ENCODE results near the gene GRM5. TPM values are rescaled to one million over a fixed set of nuclear protein-coding genes. Genes with fewer than 3 reads are reported as not detected.
"Not testable (repeated sequence)": the region's sequence is repeated elsewhere in the genome, so short reads cannot be mapped to it uniquely, and the experiment has no call there.

Gene GRM5
- total RNA-seq, 1 donor from 2014 or later = not detected

DNA sequence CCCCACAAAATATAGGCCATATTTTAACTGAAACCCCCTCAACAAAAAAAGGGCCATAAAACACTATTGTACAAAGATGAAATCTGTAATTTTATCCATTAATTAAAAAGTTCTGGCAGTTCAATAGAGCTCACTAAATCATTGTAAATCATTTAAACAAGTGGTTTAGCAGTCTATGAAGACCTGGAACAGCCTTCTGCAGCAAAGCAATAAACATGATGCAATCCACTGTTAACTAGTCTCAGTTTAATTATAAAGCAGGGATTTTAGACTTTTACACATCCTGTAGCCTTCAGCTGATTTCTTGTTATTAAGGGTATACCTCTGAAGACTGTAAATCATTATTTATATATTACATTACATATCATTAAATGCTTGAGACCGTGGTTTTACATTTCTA, 8.4 kb downstream of the GRM5 start:
- H3K27ac ChIP-seq (ENCODE audit: low read depth, low read length); H3K9me3 ChIP-seq (ENCODE audit: control insufficient read depth in 3 of 3, low read length in 3 of 3); H3K9ac ChIP-seq (ENCODE audit: low read depth in 1 of 3, low read length in 3 of 3); H3K36me3 ChIP-seq (ENCODE audit: control insufficient read depth in 3 of 3, insufficient read depth in 3 of 3, low read length in 3 of 3); H3K27me3 ChIP-seq (ENCODE audit: control insufficient read depth in 3 of 3, insufficient read depth in 3 of 3, low read length in 3 of 3); H3K4me1 ChIP-seq (ENCODE audit: control insufficient read depth in 3 of 3, insufficient read depth in 3 of 3, low read length in 3 of 3); H3K4me3 ChIP-seq (ENCODE audit: low read length in 3 of 3): not testable (repeated sequence)

DNA sequence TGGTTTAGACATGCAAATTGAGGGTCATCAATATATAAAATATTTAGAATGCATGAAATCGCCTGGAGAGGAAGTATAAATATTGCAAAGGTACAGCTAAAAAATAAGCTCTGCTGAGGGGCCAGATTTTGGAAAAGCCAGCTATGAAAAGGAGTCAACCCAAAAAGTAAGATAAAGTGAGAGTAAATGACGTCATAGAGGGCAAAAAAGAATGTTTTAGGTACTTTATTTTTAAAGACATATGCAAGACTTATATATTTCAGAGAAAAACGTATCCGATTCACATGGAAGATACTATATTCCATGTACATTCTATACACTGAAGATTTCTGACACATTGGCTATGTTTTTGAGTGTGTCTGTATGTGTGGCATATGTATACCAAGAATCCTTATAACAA, 13.6 kb downstream of the GRM5 start:
- Histone ChIP-seq H3K27ac (ENCODE audit: low read depth, low read length) (no peak overlapping the region), H3K27me3 (ENCODE audit: control insufficient read depth in 3 of 3, insufficient read depth in 3 of 3, low read length in 3 of 3) (no peaks in the 10 kb centered on the region), H3K36me3 (ENCODE audit: control insufficient read depth in 3 of 3, insufficient read depth in 3 of 3, low read length in 3 of 3) (no peaks in the 10 kb centered on the region), H3K4me1 (ENCODE audit: control insufficient read depth in 3 of 3, insufficient read depth in 3 of 3, low read length in 3 of 3) (no peaks in the 10 kb centered on the region), H3K9ac (ENCODE audit: low read depth in 1 of 3, low read length in 3 of 3) (no peak overlapping the region), H3K9me3 (ENCODE audit: control insufficient read depth in 3 of 3, low read length in 3 of 3) (no peaks in the 10 kb centered on the region), H3K4me3 (ENCODE audit: low read length in 3 of 3) (no peak overlapping the region)

DNA sequence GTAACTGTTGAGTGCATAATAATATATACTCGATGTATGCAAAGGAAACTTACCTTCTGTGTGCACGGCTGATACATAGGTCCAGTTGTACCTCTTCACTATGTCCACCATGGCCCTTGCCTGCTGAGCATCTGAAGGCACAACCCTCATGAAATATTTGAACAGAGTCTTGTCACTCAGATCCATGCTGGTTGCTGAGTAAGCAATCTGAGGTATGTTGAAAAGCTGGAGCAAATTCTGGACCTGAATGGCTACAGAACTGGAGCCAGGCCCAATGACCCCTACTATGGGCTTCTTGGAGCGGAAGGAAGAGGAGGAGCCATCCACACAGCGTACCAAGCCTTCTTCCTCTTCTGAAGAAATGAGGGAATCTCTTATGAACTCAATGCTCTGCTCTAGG, 18.6 kb downstream of the GRM5 start:
- H3K36me3 ChIP-seq (ENCODE audit: control insufficient read depth in 3 of 3, insufficient read depth in 3 of 3, low read length in 3 of 3); H3K27ac ChIP-seq (ENCODE audit: low read depth, low read length); H3K9me3 ChIP-seq (ENCODE audit: control insufficient read depth in 3 of 3, low read length in 3 of 3); H3K9ac ChIP-seq (ENCODE audit: low read depth in 1 of 3, low read length in 3 of 3); H3K27me3 ChIP-seq (ENCODE audit: control insufficient read depth in 3 of 3, insufficient read depth in 3 of 3, low read length in 3 of 3); H3K4me3 ChIP-seq (ENCODE audit: low read length in 3 of 3); H3K4me1 ChIP-seq (ENCODE audit: control insufficient read depth in 3 of 3, insufficient read depth in 3 of 3, low read length in 3 of 3): not testable (repeated sequence)

DNA sequence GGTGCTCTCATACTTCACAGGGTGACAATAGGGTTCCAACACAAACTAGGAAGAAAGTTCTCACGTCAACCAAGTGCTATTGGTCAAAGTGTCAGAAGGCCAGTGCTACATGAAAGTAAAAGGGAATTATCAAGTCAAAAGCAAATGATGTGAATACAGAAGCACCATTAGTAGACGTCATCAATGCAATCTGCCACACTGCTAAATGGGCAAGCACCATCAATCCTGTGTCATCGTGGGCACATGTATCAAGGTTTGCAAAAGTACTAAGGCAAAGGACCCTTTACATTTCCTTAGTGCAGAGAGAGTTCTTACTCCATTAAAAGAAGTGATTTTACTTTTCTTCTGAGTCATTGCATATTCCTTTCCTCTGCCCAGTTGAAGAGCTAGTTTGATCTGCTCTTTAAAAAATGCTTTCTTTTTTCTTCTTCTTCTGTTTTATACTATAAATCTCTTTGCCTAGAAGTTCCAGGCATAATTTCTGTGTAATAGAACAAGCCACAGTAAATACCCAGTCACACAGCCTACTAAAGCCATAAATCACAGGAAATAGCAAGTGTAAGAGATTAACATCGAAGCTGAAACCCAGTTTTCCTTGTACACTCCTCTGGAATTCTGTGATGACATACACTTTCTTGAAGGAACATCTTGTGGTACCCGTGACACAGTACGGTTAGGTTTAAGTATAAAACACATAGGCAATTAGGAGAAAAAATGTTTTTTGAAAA, 21.8 kb downstream of the GRM5 start:
- not testable (repeated sequence) for H3K4me3 ChIP-seq (ENCODE audit: low read length in 3 of 3); H3K4me1 ChIP-seq (ENCODE audit: control insufficient read depth in 3 of 3, insufficient read depth in 3 of 3, low read length in 3 of 3); H3K27me3 ChIP-seq (ENCODE audit: control insufficient read depth in 3 of 3, insufficient read depth in 3 of 3, low read length in 3 of 3); H3K36me3 ChIP-seq (ENCODE audit: control insufficient read depth in 3 of 3, insufficient read depth in 3 of 3, low read length in 3 of 3); H3K9ac ChIP-seq (ENCODE audit: low read depth in 1 of 3, low read length in 3 of 3); H3K27ac ChIP-seq (ENCODE audit: low read depth, low read length); H3K9me3 ChIP-seq (ENCODE audit: control insufficient read depth in 3 of 3, low read length in 3 of 3)

DNA sequence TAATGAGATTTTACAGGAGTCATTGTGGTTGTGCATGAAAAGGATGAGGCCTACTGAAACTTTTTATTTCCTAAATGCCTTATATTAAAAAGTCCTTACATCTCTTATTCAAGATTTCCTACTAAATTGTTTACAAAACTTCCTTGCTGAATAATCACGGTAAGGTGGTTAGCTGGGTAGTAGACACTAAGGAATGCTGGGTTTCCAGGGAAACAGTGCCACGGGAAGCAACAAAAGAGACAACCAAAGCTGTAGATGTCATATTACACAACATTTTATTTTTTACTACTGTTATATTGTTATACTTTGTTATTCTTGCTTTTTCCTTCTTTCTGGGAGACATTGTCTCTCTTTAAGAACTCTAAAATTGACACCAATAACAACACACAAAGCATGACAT, 36.1 kb downstream of the GRM5 start:
- H3K4me1 ChIP-seq (ENCODE audit: control insufficient read depth in 3 of 3, insufficient read depth in 3 of 3, low read length in 3 of 3); H3K27me3 ChIP-seq (ENCODE audit: control insufficient read depth in 3 of 3, insufficient read depth in 3 of 3, low read length in 3 of 3); H3K36me3 ChIP-seq (ENCODE audit: control insufficient read depth in 3 of 3, insufficient read depth in 3 of 3, low read length in 3 of 3); H3K9me3 ChIP-seq (ENCODE audit: control insufficient read depth in 3 of 3, low read length in 3 of 3); H3K9ac ChIP-seq (ENCODE audit: low read depth in 1 of 3, low read length in 3 of 3); H3K27ac ChIP-seq (ENCODE audit: low read depth, low read length); H3K4me3 ChIP-seq (ENCODE audit: low read length in 3 of 3): not testable (repeated sequence)

DNA sequence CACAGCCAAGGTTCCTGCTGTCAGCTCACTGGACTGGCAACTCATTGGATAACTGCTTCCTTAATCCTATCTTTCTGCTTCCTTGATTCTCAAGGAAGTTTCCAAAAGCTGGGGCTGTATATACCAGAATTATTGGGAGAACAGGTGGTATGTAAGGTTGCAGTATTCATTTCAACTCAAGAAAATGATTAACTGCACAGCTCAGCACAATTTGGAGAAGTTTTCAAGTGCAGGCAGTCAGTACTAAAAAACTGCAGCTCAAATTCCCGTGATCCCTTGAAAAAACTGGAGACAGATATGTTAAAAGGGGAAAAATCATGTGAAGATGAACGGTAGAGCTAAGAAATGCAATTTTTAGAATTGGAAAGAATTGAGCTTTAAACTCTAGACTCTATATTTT, 44.4 kb downstream of the GRM5 start:
- H3K9me3 ChIP-seq (ENCODE audit: control insufficient read depth in 3 of 3, low read length in 3 of 3) = no peaks in the 10 kb centered on the region
- H3K36me3 ChIP-seq (ENCODE audit: control insufficient read depth in 3 of 3, insufficient read depth in 3 of 3, low read length in 3 of 3) = no peaks in the 10 kb centered on the region
- no peaks in the 10 kb centered on the region for H3K4me1 ChIP-seq (ENCODE audit: control insufficient read depth in 3 of 3, insufficient read depth in 3 of 3, low read length in 3 of 3)
- H3K27me3 ChIP-seq (ENCODE audit: control insufficient read depth in 3 of 3, insufficient read depth in 3 of 3, low read length in 3 of 3) = no peaks in the 10 kb centered on the region
- H3K9ac ChIP-seq (ENCODE audit: low read depth in 1 of 3, low read length in 3 of 3) = no peak overlapping the region
- no peak overlapping the region for H3K27ac ChIP-seq (ENCODE audit: low read depth, low read length)
- no peak overlapping the region for H3K4me3 ChIP-seq (ENCODE audit: low read length in 3 of 3)

DNA sequence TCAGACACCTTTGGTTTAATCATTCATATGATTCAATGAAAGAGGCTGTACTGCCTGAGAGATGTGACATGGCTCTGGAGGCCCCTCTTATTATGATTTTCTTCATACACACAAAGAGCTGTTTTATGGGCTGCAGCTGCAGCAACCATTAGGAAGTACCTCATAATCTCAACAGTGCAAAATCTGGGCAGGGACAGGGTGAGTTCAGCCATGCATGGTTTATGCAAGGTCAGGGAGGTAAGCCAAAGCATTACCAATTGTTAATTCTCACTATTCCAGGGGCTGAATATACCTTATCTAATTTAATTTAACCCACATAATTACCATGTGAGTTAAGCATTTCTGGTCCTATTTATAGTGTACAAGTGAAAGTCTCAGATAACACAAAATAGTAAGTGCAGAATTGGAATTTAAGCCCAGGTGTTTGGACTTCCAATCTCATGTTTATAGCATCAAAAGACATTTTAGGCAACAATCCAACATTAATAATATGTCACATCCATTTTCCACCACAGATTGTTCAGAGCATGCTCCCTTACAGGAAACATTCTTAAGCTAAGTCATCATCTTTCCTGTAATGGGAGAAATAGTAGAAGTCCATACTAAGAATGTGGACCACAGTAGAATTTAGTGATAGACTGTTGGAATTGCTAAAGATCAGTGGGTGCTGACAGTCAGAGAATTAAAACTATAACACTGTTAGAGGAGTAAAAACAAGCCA, 45.8 kb downstream of the GRM5 start:
- not testable (repeated sequence) for H3K36me3 ChIP-seq (ENCODE audit: control insufficient read depth in 3 of 3, insufficient read depth in 3 of 3, low read length in 3 of 3); H3K9me3 ChIP-seq (ENCODE audit: control insufficient read depth in 3 of 3, low read length in 3 of 3); H3K9ac ChIP-seq (ENCODE audit: low read depth in 1 of 3, low read length in 3 of 3); H3K27me3 ChIP-seq (ENCODE audit: control insufficient read depth in 3 of 3, insufficient read depth in 3 of 3, low read length in 3 of 3); H3K4me3 ChIP-seq (ENCODE audit: low read length in 3 of 3); H3K4me1 ChIP-seq (ENCODE audit: control insufficient read depth in 3 of 3, insufficient read depth in 3 of 3, low read length in 3 of 3); H3K27ac ChIP-seq (ENCODE audit: low read depth, low read length)

DNA sequence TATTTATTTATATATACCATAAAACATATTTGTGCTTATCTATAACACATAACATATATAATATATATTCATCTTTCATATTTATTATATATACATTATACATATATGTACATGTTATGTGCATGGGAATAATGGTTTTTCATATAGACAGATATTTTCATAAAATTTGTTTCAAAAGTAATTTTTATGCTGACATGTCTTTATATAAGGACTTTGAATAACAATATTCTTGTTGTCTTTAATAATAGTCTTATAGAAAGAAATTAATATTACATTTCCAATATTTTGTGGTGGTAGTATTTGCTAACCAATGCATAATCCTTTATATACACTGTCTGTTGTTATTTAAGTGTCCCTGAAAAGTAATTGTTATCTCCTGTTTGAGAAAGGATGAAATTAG, 49.6 kb downstream of the GRM5 start:
- no peaks in the 10 kb centered on the region for H3K27me3 ChIP-seq (ENCODE audit: control insufficient read depth in 3 of 3, insufficient read depth in 3 of 3, low read length in 3 of 3)
- H3K9ac ChIP-seq (ENCODE audit: low read depth in 1 of 3, low read length in 3 of 3) = no peak overlapping the region
- no peak overlapping the region for H3K4me3 ChIP-seq (ENCODE audit: low read length in 3 of 3)
- H3K27ac ChIP-seq (ENCODE audit: low read depth, low read length) = no peak overlapping the region
- no peaks in the 10 kb centered on the region for H3K4me1 ChIP-seq (ENCODE audit: control insufficient read depth in 3 of 3, insufficient read depth in 3 of 3, low read length in 3 of 3)
- no peaks in the 10 kb centered on the region for H3K9me3 ChIP-seq (ENCODE audit: control insufficient read depth in 3 of 3, low read length in 3 of 3)
- H3K36me3 ChIP-seq (ENCODE audit: control insufficient read depth in 3 of 3, insufficient read depth in 3 of 3, low read length in 3 of 3) = no peaks in the 10 kb centered on the region

DNA sequence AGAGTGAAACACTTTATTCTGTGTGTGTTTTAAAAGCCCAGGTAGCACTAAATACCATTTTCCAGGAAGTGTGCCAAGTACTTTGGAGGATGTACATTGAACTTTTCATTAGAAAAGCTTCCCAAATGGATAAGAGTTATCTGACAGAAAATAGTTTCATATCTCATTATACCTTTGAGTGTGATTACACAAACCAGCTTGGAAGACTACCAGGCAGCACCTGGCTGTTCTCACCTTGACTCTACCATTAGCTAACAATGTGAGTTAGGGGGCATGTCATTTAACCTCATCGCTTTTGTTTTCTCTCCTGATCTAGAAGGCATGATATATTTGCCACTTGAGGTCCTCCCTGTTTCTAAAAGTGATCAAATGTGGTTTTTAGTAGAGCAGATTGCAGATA, 50.2 kb downstream of the GRM5 start:
- Histone ChIP-seq H3K36me3 (ENCODE audit: control insufficient read depth in 3 of 3, insufficient read depth in 3 of 3, low read length in 3 of 3) (no peaks in the 10 kb centered on the region), H3K27ac (ENCODE audit: low read depth, low read length) (no peak overlapping the region), H3K9ac (ENCODE audit: low read depth in 1 of 3, low read length in 3 of 3) (no peak overlapping the region), H3K4me3 (ENCODE audit: low read length in 3 of 3) (no peak overlapping the region), H3K4me1 (ENCODE audit: control insufficient read depth in 3 of 3, insufficient read depth in 3 of 3, low read length in 3 of 3) (no peaks in the 10 kb centered on the region), H3K9me3 (ENCODE audit: control insufficient read depth in 3 of 3, low read length in 3 of 3) (no peaks in the 10 kb centered on the region), H3K27me3 (ENCODE audit: control insufficient read depth in 3 of 3, insufficient read depth in 3 of 3, low read length in 3 of 3) (no peaks in the 10 kb centered on the region)

DNA sequence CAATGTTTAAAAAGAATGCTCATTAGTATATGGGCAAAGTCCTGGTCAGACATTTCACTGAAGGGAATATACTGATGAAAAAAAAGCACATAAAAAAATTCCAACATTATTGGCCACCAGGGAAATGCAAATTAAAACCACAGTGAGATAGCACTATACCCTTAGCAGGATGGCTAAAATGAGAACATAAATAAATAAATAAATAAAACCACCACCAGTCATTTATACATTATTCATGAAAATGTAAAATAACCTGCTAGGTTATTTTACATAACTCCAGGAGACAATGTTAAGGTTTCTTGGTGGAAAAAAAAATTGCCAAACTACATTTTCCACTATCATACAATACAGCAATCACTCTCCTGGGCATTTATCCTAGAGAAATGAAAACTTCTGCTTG, 64.9 kb downstream of the GRM5 start:
- not testable (repeated sequence) for H3K9me3 ChIP-seq (ENCODE audit: control insufficient read depth in 3 of 3, low read length in 3 of 3); H3K4me3 ChIP-seq (ENCODE audit: low read length in 3 of 3); H3K27me3 ChIP-seq (ENCODE audit: control insufficient read depth in 3 of 3, insufficient read depth in 3 of 3, low read length in 3 of 3); H3K4me1 ChIP-seq (ENCODE audit: control insufficient read depth in 3 of 3, insufficient read depth in 3 of 3, low read length in 3 of 3); H3K36me3 ChIP-seq (ENCODE audit: control insufficient read depth in 3 of 3, insufficient read depth in 3 of 3, low read length in 3 of 3); H3K27ac ChIP-seq (ENCODE audit: low read depth, low read length); H3K9ac ChIP-seq (ENCODE audit: low read depth in 1 of 3, low read length in 3 of 3)
